Measurements from ENCODE around the gene TXNDC11. TPM values are rescaled to one million over a fixed set of nuclear protein-coding genes. Genes with fewer than 3 reads are reported as not detected.

The TXNDC11 gene
- polyA plus RNA-seq, 10 donors, result 16.8 to 24.6 (median 21.1) TPM

GRCh38 chr16:11665071-11665491 lies 77.6 kb downstream of the TXNDC11 start:
- DNase-seq, result no peak

GRCh38 chr16:11662582-11662981 lies 80.1 kb downstream of the TXNDC11 start:
- no peak for DNase-seq

DNA sequence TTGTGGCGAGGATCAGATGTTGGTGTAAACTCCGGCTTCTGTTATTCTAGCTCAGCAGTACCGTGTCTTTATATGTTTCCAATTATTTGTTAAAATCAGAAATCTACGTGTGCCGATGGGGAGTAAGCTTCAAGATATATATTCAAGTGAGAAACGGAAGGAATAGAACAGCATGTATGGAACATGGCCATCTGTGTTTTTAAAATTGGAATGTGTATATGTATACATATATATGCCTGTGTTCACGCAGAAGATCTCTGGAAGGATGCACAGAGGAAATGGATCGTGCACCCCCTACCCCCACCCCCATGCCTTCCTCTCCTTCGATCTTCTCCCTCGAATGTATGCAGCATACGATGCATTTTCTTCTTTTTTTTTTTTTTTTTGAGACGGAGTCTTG lies 82.1 kb downstream of the TXNDC11 start:
- DNase-seq, result no peak

DNA sequence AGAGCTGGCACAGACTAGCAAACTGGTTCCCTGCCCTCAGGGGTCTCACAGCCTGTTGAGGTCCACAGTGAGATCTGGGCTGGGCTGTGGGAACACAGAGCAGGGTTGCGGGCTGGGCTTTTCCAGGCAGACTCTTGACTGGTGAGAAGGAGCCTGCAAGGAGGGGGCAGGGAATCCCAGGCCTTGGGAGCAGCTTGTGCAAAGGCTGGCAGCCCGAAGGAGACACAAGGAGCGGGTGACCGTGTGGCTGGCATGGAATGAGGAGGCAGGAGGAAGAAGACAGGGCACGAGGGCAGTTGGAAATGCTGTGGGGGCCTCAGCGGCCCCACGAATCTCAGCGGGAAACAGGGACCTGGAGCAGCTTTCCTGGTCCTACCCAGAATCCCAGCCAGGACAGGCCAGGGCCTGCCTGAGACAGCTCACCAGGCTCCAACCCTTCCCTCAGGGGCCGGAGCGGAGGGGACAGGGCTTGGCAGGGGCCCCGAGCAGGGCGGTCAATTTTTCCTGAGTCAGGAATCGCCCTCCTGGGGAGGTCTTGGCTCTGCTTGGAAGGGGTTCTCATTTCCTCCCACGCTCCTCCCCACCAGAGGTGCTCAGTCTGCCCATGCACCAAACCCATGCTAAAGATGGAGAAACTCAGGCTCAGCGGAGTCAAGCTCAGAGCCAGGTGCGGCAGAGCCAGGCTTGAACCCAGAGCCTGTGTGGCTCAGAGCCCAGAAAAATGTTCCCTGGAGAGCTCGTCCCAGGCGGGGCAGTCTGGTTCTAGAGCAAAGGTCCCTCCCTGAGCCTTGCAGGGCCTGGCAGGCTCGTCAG lies 83.6 kb downstream of the TXNDC11 start:
- no peak for DNase-seq

DNA sequence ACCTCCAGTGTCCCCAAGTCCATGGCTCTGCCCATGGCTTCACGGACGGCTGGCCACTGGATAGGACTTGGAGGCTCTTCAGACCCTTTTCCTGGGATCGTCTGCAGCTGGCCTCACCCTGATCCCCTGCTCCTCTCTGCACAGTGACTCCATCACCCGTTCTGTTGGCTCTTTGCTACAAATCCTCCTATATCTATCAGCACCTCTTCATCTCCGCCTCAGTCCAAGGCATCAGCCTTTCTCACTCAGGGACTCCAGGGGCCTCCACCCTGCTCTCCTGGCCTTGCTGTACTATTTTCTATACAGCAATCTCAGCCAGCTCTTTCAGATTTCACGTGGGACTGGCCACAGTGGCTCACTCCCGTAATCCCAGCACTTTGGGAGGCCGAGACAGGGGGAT lies 85.1 kb downstream of the TXNDC11 start:
- no peak for DNase-seq

GRCh38 chr16:11655655-11656054 lies 87.0 kb downstream of the TXNDC11 start:
- DNase-seq, result no peak

GRCh38 chr16:11651796-11652195 lies 90.9 kb downstream of the TXNDC11 start:
- DNase-seq, result no peak

- DNase-seq, result no peak
Measured at GRCh38 chr16:11650641-11651591, 91.7 kb downstream of the TXNDC11 start.

GRCh38 chr16:11649276-11649675 lies 93.4 kb downstream of the TXNDC11 start:
- no peak for DNase-seq

DNA sequence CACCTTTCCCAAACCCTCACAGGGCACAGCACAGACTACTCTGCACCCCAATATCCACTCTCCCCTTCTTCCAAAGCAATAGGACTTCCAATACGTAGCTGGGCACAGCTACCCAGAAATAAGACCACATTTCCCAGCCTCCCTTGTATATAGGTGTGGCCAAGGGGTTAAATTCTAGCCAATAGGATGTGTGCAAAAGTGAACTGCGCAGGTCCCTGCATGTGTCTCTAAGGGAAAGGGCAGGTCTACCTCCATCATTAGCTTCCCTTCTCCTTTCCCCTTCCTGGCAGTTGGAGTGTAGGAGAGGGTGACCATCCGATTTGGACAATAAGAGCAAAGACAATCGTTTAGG lies 99.9 kb downstream of the TXNDC11 start:
- no peak for DNase-seq

DNA sequence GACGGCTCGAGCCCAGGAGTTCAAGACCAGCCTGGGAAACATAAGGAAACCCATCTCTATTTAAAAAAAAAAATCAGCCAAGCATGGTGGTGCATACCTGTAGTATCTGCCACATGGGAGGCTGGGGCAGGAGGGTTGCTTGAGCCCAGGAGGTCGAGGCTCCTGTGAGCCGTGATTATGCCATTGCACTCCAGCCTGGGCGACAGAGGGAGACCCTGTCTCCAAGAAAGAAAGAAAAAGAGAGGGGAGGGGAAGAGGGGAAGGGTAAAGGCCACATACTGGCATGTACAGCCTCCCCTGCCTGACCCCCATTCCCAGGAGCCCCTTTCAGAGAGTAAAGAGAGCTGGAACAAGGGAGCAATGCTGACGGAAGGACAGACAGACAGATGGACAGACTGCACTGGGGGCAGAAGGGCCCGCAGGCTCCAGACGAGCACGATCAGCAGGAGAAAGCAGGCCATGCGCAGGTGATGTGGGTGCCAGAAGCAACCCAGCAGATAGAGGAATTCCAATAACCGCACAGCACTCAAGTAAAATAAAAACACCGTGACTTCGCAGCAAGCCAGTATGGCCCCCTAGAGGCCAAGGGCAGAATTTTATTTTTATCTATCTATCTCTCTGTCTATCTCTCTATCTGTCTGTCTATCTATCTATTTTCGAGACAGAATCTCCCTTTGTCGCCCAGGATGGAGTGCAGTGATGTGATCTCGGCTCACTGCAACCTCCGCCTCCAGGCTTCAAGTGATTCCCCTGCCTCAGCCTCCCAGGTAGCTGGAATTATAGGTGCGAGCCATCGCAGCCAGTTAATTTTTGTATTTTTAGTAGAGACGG lies 101.5 kb downstream of the TXNDC11 start:
- peak; percentile 41 to 76 (median 62) for DNase-seq

- peak; percentile 79 to 93 (median 90) for DNase-seq
Measured at GRCh38 chr16:11639925-11640899, 102.4 kb downstream of the TXNDC11 start.

GRCh38 chr16:11639008-11639562 lies 103.6 kb downstream of the TXNDC11 start:
- no peak for DNase-seq

DNA sequence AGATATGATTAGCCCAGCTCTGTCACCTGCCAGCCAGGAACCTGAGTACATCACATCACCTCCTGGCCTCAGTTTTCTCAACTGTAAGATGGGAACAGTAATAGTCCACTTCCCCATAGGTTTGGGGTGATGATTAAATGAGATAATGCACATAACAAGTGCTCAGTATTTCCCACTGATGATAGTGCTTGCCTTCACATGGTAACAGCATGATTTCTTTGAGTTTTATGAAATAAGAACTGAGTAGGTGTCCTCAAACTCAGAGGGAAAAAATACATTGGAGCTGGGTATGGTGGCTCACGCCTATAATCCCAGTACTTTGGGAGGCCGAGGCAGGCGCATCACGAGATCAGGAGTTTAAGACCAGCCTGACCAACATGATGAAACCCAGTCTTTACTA lies 104.5 kb downstream of the TXNDC11 start:
- DNase-seq, result no peak

- DNase-seq, result no peak
Measured at GRCh38 chr16:11637320-11637719, 105.3 kb downstream of the TXNDC11 start.

GRCh38 chr16:11636172-11636721 lies 106.4 kb downstream of the TXNDC11 start:
- no peak for DNase-seq

- DNase-seq, result no peak
Measured at GRCh38 chr16:11635679-11636171, 106.9 kb downstream of the TXNDC11 start.

GRCh38 chr16:11635113-11635652 lies 107.5 kb downstream of the TXNDC11 start:
- no peak for DNase-seq

- DNase-seq, result no peak
Measured at GRCh38 chr16:11634312-11634711, 108.3 kb downstream of the TXNDC11 start.
